CD4-positive, alpha-beta T cell treated with Interleukin-4 for 4 hours (primary cell): Measurements from ENCODE around the gene PLCB1.
"Not testable (repeated sequence)": the region's sequence is repeated elsewhere in the genome, so short reads cannot be mapped to it uniquely, and the experiment has no call there.

Experiments used
- DNase-seq: peaks from one replicate; pipeline ENCODE4 v3.0.0-alpha.2; 2020

PLCB1 gene

GRCh38 chr20:8807480-8808201 lies 675.6 kb downstream of the PLCB1 start:
- no peak for DNase-seq

- DNase-seq: no peak
Observed at GRCh38 chr20:8808202-8808535, 676.1 kb downstream of the PLCB1 start.

GRCh38 chr20:8809107-8809953 lies 677.3 kb downstream of the PLCB1 start:
- DNase-seq: no peak

GRCh38 chr20:8811801-8812594 lies 679.9 kb downstream of the PLCB1 start:
- no peak for DNase-seq

DNA sequence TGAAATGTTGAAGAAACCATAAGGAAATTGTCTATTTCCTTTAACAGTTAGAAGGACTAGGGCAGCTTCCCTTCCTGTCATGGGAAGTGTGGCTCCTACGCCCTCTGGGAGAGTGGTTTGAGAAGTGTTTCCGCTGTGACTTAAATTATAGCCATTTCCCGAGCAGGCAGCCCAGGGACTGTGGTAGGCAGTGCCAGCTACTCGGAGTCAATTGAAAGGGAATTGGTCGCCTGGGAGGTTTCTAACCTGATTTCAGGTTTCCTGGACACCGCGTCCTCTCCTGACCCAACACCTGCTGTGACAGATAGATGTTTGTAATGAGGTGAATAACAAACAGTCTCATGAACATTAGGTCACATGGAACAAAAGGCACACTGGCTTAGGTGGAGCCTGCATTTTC lies 680.8 kb downstream of the PLCB1 start:
- DNase-seq: no peak

- DNase-seq: no peak
Observed at GRCh38 chr20:8815208-8815607, 683.1 kb downstream of the PLCB1 start.

DNA sequence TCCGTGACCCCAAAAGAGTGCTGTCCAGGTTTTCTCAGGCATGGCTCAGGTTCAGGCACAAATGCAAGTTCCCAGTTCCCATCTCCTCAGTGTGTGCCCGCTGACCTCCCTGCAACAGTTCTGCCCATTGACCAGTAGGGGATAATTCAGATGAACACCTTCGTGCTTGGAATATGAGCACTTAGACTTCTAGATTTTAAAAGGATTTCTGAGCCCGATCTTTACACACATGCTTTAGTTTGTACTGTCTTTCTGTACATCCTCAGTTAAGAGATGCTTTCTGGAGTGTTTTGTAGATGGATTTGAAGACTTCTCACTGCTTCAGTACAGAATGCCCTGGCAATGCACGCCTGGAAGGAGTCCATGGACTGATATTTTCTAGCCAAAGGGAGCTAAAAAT lies 697.2 kb downstream of the PLCB1 start:
- DNase-seq: no peak

DNA sequence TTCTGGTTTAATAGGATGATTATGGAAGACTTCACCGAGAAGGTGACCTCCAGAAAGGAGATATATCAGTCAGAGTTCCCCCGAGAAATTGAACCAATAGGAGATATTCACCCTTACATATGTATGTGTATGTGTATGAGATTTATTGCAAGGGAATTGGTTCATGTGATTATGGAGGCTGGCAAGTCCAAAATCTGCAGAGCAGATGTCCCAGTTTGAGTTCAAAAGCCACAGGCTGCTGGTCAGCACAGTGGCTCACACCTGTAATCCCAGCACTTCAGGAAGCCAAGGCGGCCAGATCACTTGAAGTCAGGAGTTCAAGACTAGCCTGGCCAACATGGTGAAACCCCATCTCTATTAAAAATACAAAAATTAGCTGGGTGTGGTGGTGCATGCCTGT lies 702.2 kb downstream of the PLCB1 start:
- DNase-seq: not testable (repeated sequence)

- no peak for DNase-seq
Observed at GRCh38 chr20:8834851-8835250, 702.8 kb downstream of the PLCB1 start.

GRCh38 chr20:8837396-8837795 lies 705.3 kb downstream of the PLCB1 start:
- DNase-seq: no peak

DNA sequence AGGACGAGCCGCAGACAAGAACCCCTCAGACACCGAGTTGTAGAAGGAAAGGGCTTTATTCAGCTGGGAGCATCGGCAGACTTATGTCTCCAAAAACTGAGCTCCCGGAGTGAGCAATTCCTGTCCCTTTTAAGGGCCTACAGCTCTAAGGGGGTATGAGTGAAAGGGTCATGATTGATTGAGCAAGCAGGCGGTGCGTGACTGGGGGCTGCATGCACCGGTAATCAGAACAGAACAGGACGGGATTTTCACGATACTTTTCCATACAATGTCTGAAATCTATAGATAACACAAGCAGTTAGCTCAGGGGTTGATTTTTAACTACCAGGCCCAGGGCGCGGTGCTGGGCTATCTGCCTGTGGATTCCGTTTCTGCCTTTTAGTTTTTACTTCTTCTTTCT lies 710.5 kb downstream of the PLCB1 start:
- no peak for DNase-seq

GRCh38 chr20:8844179-8844578 lies 712.1 kb downstream of the PLCB1 start:
- no peak for DNase-seq

GRCh38 chr20:8849990-8850389 lies 717.9 kb downstream of the PLCB1 start:
- no peak for DNase-seq

- no peak for DNase-seq
Observed at GRCh38 chr20:8851446-8851845, 719.4 kb downstream of the PLCB1 start.

DNA sequence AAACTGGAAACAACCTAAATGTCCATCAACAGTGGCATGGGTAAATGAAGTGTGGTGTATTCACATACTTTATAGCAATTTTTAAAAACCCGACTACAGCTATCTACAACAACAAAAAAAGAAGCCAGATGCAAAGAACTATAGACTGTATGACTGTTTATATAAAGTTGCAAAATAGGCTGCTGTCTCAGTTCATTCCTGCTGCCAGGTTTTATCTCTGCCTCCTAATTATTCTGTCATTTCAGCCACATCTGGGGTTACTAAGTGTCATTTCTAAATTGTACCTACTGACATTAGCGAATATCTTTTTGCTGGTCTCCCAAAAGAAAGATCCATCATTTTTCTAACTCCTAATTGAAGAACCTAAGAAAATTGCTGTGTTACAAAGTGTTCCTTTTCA lies 719.9 kb downstream of the PLCB1 start:
- DNase-seq: not testable (repeated sequence)

GRCh38 chr20:8853211-8853610 lies 721.1 kb downstream of the PLCB1 start:
- not testable (repeated sequence) for DNase-seq

DNA sequence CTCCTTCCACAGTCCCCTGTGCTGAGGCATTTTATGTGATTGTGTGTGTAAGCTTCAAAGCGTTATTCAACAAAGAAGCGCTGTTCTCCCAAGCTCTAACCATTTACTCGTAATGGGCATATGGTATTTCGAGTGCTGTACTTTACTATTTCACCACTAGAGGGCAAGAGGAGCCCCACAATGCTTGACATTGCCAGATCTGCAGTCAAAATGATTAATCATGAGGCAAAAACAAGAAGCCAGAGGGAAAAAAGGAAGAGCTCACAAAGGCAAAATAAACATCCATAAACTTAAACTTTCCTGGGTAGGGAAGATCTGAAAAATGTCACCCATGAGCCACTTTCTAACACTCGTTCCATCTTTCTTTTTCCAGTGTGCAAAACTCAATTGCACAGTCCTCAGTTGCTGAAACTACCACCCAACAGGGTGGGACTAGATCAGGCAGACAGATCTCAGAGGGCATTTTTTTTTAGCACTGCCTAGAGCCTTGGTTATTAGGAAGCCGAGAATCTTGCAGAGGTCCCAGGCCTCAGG lies 721.8 kb downstream of the PLCB1 start:
- peak; percentile 38 for DNase-seq

GRCh38 chr20:8854571-8854970 lies 722.5 kb downstream of the PLCB1 start:
- DNase-seq: no peak

- no peak for DNase-seq
Observed at GRCh38 chr20:8855315-8855714, 723.2 kb downstream of the PLCB1 start.

GRCh38 chr20:8856668-8857067 lies 724.6 kb downstream of the PLCB1 start:
- no peak for DNase-seq

DNA sequence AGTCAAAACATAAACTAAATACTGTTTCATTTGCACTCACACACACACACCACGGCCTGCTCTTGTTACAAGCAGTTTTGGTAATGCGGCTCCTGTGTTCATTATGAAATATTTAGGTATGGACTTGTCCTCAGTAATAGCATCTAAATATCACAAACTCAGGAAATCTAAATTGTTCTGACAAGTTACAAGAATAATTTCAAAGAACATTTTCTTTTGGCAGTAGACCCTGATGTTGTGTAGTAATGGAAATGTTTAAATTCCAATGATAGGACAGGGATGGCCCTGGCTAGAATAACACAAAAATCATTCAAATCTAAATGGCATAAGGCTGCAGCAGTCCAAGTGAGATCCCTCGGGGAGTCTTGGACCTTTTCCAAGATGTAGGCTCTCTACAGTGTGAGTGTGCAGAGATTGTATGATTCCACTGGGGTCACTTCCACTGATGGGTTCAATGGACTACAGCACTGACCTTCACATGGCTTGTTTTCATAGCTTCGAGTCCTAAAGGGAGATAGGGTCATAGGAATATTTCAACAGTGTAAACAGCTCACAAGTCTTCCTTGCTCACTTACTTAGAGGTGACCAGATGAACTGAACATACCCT lies 726.2 kb downstream of the PLCB1 start:
- DNase-seq: no peak

GRCh38 chr20:8860011-8860495 lies 728.0 kb downstream of the PLCB1 start:
- no peak for DNase-seq

DNA sequence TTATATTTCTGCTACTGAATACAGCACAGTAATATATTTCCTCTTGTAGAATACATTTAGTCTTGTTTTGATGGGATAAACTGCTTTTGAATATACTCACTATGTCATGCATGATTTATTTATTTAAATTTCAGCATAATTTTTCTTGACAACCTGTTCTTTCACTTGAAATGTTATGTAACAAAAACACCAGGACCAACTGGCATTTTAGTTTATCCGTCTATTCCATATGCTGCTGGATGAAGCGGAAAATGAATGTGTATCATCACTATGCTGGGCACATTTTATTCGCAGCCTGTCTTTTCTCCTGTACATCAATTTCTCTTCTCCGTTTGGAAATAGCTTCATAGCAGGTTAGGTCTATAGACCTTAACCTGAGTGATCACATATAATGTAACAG lies 730.0 kb downstream of the PLCB1 start:
- no peak for DNase-seq
